A673 (cell line): ENCODE data around the gene ANKRD23. TPM values are rescaled to one million over a fixed set of nuclear protein-coding genes. Genes with fewer than 3 reads are reported as not detected.
A peak's percentile ranks its signal among the peaks of the same experiment; 100 is the strongest.

Experiments used
- BruUV-seq: library from RNA; stranded (reverse); fragments of 400-500 nt; replicated peaks from 2 replicates; lab custom pipeline; 2021; lab: Mats Ljungman, UMichigan
- CTCF ChIA-PET: fragments of 300-600 bp; sonication (Branson Sonifier 250); formaldehyde crosslinking; loops from one replicate; lab custom pipeline; 2022; ENCODE audit warnings: antibody characterized with exemption; lab: Charles Lee
- POLR2A ChIA-PET: fragments of 300-600 bp; sonication (Branson Sonifier 250); formaldehyde crosslinking; loops from one replicate; lab custom pipeline; 2022; ENCODE audit warnings: antibody characterized with exemption; ENCODE audit not compliant: low non-redundant PET; lab: Charles Lee
- DNase-seq: peaks from one replicate; pipeline ENCODE4 v3.0.0-alpha.2; 2015; ENCODE audit warnings: low spot score
- H3K27ac ChIP-seq: fragments of 200-600 bp; sonication (generic); 2 replicates; pipeline ENCODE4 v1.5.1; 2016; ENCODE audit warnings: mixed run types, low read depth, mild to moderate bottlenecking, mixed read lengths, antibody characterized with exemption, low read length; ENCODE audit not compliant: poor library complexity, severe bottlenecking
- H3K27me3 ChIP-seq: fragments of 200-600 bp; sonication (generic); replicated peaks from 2 replicates; pipeline ENCODE4 v1.6.1; 2017; ENCODE audit warnings: mixed run types, low read depth, mild to moderate bottlenecking, mixed read lengths, antibody characterized with exemption, low read length; ENCODE audit not compliant: insufficient read depth, poor library complexity
- H3K36me3 ChIP-seq: fragments of 200-600 bp; sonication (generic); 2 replicates; pipeline ENCODE4 v1.6.1; 2016; ENCODE audit warnings: mixed run types, mild to moderate bottlenecking, mixed read lengths, antibody characterized with exemption, low read length; ENCODE audit not compliant: insufficient read depth, poor library complexity, severe bottlenecking
- H3K4me1 ChIP-seq: fragments of 200-600 bp; sonication (generic); 2 replicates; pipeline ENCODE4 v1.6.1; 2017; ENCODE audit warnings: mixed run types, mild to moderate bottlenecking, mixed read lengths, antibody characterized with exemption, low read length; ENCODE audit not compliant: insufficient read depth, poor library complexity, severe bottlenecking
- H3K4me3 ChIP-seq: fragments of 200-600 bp; sonication (generic); 2 replicates; pipeline ENCODE4 v1.5.1; 2016; ENCODE audit warnings: low read depth, mixed run types, mild to moderate bottlenecking, mixed read lengths, low read length; ENCODE audit not compliant: poor library complexity, severe bottlenecking
- H3K9me3 ChIP-seq: fragments of 200-600 bp; sonication (generic); 2 replicates; pipeline ENCODE4 v1.6.1; 2016; ENCODE audit warnings: mixed run types, low read depth, mild to moderate bottlenecking, mixed read lengths, antibody characterized with exemption, low read length; ENCODE audit not compliant: poor library complexity, severe bottlenecking
- CTCF ChIP-seq: fragments of 300-800, 200-600 bp; sonication (generic); conservative IDR thresholded peaks from 2 replicates; pipeline ENCODE4 v1.5.1; 2017; ENCODE audit warnings: low read depth, mild to moderate bottlenecking, antibody characterized with exemption, low read length, moderate library complexity, mixed read lengths
- EZH2 ChIP-seq: fragments of 200-600 bp; sonication (generic); IDR thresholded peaks from 2 replicates; pipeline ENCODE4 v1.6.1; 2017; ENCODE audit warnings: borderline replicate concordance, low read depth, mild to moderate bottlenecking, mixed read lengths, antibody characterized with exemption, low read length; ENCODE audit not compliant: poor library complexity, severe bottlenecking
- intact Hi-C: fragments of 100-400 bp; cut with micrococcal nuclease; formaldehyde crosslinking; loops from one replicate; pipeline ENCODE4 v1.10.0; 2022; ENCODE audit not compliant: unreplicated experiment
- total RNA-seq: library from RNA; stranded (reverse); gene quantifications from 2 replicates; pipeline ENCODE4 v1.2.3, GENCODE V29; 2021

The ANKRD23 gene
- total RNA-seq, 1 experiment from 2014 or later = 6.2 TPM

- Histone ChIP-seq H3K27ac (no peak overlapping the region), H3K27me3 (no peaks in the 10 kb centered on the region), H3K4me3 (no peak overlapping the region), H3K36me3 (no peaks in the 10 kb centered on the region), H3K9me3 (no peaks in the 10 kb centered on the region), H3K4me1 (peaks cover 12% of the 10 kb centered on the region)
- intact Hi-C loops = no loop called here
- ChIA-PET POLR2A (no interaction called here), CTCF (no interaction called here)
- TF ChIP-seq CTCF = no peak
- TF ChIP-seq EZH2 = no peak
- DNase-seq = no peak
- no TSS peak for BruUV-seq
These were observed 41.1 kb downstream of the ANKRD23 start for GRCh38 chr2:96802721-96803120.

- Histone ChIP-seq H3K27ac (peak overlapping the region; percentile 33), H3K4me3 (no peak overlapping the region), H3K9me3 (no peaks in the 10 kb centered on the region), H3K36me3 (no peaks in the 10 kb centered on the region), H3K27me3 (no peaks in the 10 kb centered on the region), H3K4me1 (peaks cover 11% of the 10 kb centered on the region)
- ChIA-PET POLR2A (no interaction called here), CTCF (no interaction called here)
- intact Hi-C loops = no loop called here
- TF ChIP-seq EZH2 = no peak
- no peak for TF ChIP-seq CTCF
- no peak for DNase-seq
- BruUV-seq = TSS peak; percentile 53
These were observed 41.8 kb downstream of the ANKRD23 start for GRCh38 chr2:96801786-96802595.

GRCh38 chr2:96801005-96801785, 42.6 kb downstream of the ANKRD23 start:
- DNase-seq = peak; percentile 72
- H3K27me3 ChIP-seq = no peaks in the 10 kb centered on the region
- ChIA-PET CTCF (no interaction called here), POLR2A (no interaction called here)
- intact Hi-C loops = no loop called here
- H3K27ac ChIP-seq = peak overlapping the region; percentile 33
- TF ChIP-seq EZH2 (no peak), CTCF (peak; percentile 90)
- H3K9me3 ChIP-seq = no peaks in the 10 kb centered on the region
- no peaks in the 10 kb centered on the region for H3K36me3 ChIP-seq
- no peak overlapping the region for H3K4me3 ChIP-seq
- peaks cover 3% of the 10 kb centered on the region for H3K4me1 ChIP-seq
- no TSS peak for BruUV-seq
